Measurements from ENCODE around the gene JAML.

The JAML gene

DNA sequence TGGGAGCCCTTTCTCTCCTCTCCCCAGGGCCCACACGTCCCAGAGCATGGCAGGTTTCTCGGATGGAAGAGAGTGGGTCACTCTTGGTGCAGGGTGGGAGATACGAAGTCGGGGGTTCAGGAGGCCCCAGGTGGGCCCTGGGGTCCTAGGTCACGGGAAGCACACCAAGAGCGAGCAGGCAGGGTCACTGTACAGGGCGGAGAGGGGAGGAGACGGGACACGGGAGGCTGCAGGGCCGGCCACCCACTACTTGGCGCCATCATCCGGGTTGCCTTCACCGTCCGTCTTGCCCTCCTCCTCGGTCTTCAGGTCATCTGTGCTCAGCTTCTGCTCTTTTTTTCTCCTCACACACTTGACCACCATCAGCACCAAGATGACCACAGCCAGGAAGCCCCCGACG, 58.2 kb downstream of the JAML start:
- Histone ChIP-seq H3K36me3 (ENCODE audit: insufficient read depth, low read length) (no peaks in the 10 kb centered on the region), H3K9me3 (ENCODE audit: control insufficient read depth, insufficient read depth, low read length) (no peaks in the 10 kb centered on the region), H3K4me1 (ENCODE audit: insufficient read depth, low read length) (0 out of 2 replicates have a peak, but pooled peaks cover 10% of the 10 kb centered on the region), H3K9ac (ENCODE audit: low read depth, low read length) (no peak overlapping the region)

DNA sequence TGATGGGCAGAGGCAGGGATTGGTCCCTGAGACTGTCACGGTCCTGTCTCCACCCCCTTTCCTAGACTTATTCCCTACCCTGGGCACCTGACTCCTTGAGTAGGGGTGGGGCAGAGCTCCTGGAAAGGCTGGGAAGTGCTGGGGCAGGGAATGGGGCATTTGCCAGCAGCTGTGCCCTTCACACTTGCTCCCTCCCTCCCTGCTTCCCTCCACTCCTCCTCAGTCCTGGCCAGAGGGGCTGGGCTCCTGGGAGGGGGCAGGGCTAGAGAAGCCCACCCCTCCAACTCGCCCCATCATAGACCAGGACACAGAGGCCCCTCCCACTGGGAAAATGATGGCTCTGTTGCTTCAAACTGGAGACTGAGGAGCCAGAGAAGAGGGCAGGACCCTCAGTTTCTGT, 59.9 kb downstream of the JAML start:
- Histone ChIP-seq H3K9me3 (ENCODE audit: control insufficient read depth, insufficient read depth, low read length) (no peaks in the 10 kb centered on the region), H3K36me3 (ENCODE audit: insufficient read depth, low read length) (no peaks in the 10 kb centered on the region), H3K9ac (ENCODE audit: low read depth, low read length) (no peak overlapping the region), H3K4me1 (ENCODE audit: insufficient read depth, low read length) (peaks cover 8% of the 10 kb centered on the region; the same call in 1 of the 2 replicates)

DNA sequence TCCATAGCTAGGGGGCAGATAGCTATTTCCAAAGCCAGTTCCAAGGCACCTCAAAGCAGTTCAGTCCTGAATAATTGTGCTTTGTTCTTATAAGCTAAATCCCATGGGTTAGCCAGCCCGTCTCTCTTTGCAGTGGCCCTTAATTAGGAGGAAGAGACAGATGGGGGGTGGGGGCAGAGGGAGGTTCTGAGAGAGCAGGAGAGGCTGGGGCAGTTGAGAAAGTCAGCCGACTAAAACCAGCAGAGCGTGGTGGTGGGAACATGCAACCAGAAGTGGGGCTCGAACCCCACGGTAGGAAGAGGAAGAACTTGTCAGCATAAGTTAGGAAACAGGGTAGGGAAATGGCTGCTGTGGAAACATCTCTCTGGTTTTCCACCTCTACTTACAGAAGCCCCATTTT, 61.3 kb downstream of the JAML start:
- H3K4me1 ChIP-seq (ENCODE audit: insufficient read depth, low read length): peaks cover 8% of the 10 kb centered on the region; the same call in 1 of the 2 replicates
- H3K36me3 ChIP-seq (ENCODE audit: insufficient read depth, low read length): no peaks in the 10 kb centered on the region
- H3K9me3 ChIP-seq (ENCODE audit: control insufficient read depth, insufficient read depth, low read length): no peaks in the 10 kb centered on the region
- H3K9ac ChIP-seq (ENCODE audit: low read depth, low read length): no peak overlapping the region

DNA sequence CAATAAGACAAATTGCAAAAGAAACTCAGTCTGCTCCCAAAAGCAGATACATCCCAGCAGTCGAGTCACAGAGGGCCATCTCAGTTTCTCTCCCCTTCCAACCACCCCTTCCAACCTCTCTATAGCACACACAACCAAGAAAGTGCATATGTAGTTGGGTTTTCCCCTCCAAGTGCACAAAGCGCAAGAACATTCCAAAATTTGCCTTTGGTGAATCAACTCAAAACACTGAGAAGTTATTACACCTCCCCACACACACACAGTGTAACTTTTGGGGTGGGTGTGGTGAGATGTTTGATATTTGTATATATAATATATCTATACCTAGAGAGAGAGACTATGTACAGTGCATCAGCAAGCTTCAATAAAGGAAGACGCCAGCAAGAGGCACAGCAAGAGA, 62.0 kb downstream of the JAML start:
- Histone ChIP-seq H3K9me3 (ENCODE audit: control insufficient read depth, insufficient read depth, low read length) (no peaks in the 10 kb centered on the region), H3K4me1 (ENCODE audit: insufficient read depth, low read length) (peaks cover 12% of the 10 kb centered on the region; the same call in 1 of the 2 replicates), H3K36me3 (ENCODE audit: insufficient read depth, low read length) (no peaks in the 10 kb centered on the region), H3K9ac (ENCODE audit: low read depth, low read length) (no peak overlapping the region)

DNA sequence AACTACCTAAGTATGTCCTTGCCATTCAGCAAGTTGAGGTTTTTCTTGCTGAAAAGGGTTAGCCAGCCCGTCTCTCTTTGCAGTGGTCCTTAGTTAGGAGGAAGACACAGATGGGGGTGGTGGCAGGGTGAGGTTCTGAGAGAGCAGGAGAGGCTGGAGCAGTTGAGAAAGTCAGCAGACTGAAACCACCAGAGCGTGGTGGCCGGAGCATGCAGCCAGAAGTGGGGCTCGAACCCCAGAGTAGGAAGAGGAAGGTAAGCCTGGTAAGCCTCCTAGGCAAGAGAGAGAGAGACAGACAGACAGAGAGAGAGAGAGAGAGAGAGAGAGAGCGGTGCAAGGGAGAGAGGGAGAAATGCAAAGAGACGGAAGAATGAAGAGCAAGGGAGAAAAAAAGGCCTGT, 63.0 kb downstream of the JAML start:
- H3K9ac ChIP-seq (ENCODE audit: low read depth, low read length): no peak overlapping the region
- no peaks in the 10 kb centered on the region for H3K36me3 ChIP-seq (ENCODE audit: insufficient read depth, low read length)
- peaks cover 14% of the 10 kb centered on the region; the same call in 1 of the 2 replicates for H3K4me1 ChIP-seq (ENCODE audit: insufficient read depth, low read length)
- no peaks in the 10 kb centered on the region for H3K9me3 ChIP-seq (ENCODE audit: control insufficient read depth, insufficient read depth, low read length)

DNA sequence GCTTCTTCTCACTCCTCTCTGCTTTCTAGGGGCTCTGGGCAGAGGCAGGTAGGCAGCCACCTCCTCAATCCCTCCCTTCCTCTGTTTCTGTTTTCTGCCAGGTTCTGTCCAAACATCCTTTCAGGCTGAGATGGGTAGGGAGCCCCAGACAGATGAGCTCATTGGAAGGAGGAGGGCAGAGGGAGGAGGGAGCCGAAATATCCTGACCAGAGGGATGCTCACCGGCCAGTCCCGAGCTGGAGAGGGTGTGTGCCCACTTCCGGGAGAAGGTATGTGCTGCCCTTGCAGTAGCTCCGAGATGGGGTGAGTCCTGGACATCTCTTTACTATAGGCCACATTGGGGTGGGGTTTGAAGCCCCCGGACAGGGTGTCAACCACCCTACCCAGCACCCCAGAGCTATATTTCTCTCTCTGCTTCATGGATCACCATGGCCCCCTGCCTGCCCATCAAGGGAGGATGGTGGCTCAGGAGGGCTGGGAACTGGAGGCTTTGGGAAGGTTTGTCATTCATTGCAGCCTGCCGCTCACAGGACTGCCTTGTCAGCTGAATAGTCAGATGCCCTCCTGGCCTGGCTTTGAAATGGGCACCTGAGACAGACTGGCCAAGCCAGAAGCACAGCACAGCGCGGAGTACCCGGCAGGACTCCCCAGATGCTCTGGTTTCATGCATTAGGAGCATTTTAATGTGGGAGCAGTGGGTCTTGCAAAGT, 67.5 kb downstream of the JAML start:
- no peaks in the 10 kb centered on the region for H3K9me3 ChIP-seq (ENCODE audit: control insufficient read depth, insufficient read depth, low read length)
- H3K36me3 ChIP-seq (ENCODE audit: insufficient read depth, low read length): no peaks in the 10 kb centered on the region
- peak overlapping the region; percentile 45; the same call in 1 of the 2 replicates for H3K9ac ChIP-seq (ENCODE audit: low read depth, low read length)
- H3K4me1 ChIP-seq (ENCODE audit: insufficient read depth, low read length): peaks cover 33% of the 10 kb centered on the region

DNA sequence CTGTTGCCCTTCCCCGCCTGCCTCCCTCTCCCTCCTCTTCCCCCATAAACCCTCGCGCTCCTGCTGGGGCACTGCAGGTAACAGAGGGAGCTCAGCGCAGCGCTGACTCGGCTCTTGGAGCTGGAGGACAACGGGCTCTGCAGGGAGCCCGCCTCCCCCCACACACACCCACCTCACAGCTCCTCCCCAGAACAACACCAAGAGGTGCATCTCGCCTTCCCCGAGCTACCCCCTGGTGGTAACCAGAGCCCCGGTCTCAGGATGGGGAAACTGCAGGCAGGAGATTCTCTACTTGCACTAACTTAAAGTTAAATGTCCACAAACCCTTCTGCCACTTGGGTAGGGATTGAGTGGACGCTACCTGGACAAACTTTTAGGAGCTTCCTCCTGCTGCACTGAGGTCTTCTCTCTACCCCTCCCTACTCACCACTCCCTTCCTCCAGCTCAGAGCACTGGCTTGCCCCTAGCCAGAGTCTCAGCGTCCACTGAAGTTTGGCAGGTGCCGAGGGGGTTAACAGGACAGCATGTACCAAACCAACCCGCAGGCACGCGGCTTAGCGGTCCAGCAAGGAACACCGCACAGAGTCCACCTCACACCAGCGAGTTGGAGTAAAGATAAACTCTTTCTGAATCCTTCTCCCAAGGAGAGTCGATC, 68.2 kb downstream of the JAML start:
- Histone ChIP-seq H3K36me3 (ENCODE audit: insufficient read depth, low read length) (no peaks in the 10 kb centered on the region), H3K9ac (ENCODE audit: low read depth, low read length) (peak overlapping the region; percentile 45; the same call in 1 of the 2 replicates), H3K4me1 (ENCODE audit: insufficient read depth, low read length) (peaks cover 33% of the 10 kb centered on the region), H3K9me3 (ENCODE audit: control insufficient read depth, insufficient read depth, low read length) (no peaks in the 10 kb centered on the region)

DNA sequence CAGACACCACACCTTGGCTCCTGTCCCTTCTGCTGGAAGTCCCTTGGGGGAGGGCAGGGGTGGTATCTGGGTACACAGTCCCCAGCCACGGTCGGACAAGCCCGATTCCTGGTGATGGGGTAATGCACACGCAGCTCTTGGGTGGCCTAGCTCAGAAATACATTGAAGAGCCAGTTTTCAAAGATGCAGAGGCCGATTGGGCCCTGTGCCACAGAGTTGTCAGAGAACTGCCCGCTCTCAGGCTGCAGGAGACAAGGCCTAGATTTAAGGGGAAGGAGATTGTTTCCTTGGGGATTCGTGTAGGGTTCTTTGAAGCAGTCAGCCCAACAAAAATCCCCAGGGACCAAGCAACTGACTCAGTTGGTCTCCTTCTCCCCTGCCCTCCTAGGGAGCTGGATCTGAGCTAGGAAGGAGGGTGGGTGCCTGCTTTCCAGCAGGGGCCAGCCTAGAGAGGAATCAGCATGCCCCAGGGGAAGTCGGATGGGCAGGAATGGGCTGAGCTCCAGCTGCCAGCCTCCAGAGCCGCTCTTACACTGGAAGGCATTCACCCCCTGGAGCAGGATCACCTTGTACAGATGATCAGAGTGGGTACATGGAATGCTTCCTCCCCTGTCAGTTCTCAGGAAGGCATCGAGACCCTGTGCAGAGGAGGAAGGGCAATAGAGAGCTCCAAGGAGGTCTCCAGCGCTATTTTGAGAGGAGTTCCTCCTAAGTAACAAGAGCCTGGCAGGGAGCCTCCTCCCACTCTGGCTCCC, 68.9 kb downstream of the JAML start:
- H3K4me1 ChIP-seq (ENCODE audit: insufficient read depth, low read length): peaks cover 33% of the 10 kb centered on the region

DNA sequence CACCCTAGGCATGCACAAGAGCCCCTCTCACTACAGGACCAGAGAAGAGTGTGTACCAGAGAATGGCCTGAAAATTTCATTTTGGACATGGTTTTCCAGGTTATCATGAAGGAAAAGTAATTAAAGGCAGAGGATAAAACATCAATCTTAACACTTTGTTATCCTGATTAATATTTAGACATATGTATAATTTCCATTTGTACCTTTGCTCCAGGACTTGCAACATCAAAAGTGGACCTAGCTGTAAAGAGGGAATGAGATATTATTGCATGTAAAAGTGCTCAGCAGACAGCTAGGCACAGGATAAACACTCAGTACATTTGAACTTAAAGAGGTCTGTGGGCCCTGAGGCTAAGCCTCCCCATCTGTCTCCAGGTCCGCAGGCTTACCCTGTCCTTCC, 70.2 kb downstream of the JAML start:
- no peak overlapping the region for H3K9ac ChIP-seq (ENCODE audit: low read depth, low read length)
- no peaks in the 10 kb centered on the region for H3K36me3 ChIP-seq (ENCODE audit: insufficient read depth, low read length)
- no peaks in the 10 kb centered on the region for H3K9me3 ChIP-seq (ENCODE audit: control insufficient read depth, insufficient read depth, low read length)
- H3K4me1 ChIP-seq (ENCODE audit: insufficient read depth, low read length): peaks cover 28% of the 10 kb centered on the region

More for the DNA sequence above, 68.9 kb downstream of the JAML start:
- H3K9me3 ChIP-seq (ENCODE audit: control insufficient read depth, insufficient read depth, low read length): no peaks in the 10 kb centered on the region
- no peaks in the 10 kb centered on the region for H3K36me3 ChIP-seq (ENCODE audit: insufficient read depth, low read length)
- peak overlapping the region; percentile 45; the same call in 1 of the 2 replicates for H3K9ac ChIP-seq (ENCODE audit: low read depth, low read length)

DNA sequence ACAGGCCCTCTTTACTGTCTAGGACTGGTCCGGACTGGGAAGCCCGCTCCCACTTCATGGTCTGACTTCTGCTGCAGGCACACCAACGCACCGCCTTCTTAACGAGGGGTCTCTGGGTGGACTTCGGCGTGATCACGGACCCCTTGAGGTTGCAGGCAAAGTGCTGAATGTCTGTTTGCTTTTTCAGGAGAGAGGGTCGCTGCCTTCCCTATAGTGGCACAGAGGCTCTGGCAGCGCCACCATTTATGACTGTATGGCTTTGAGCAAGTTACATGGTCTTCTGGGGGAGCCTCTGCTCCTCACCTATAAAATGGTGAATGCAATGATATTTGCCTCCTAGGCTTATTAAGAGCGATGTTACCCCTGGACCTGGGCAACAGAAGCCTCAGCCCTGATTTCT, 70.8 kb downstream of the JAML start:
- H3K9ac ChIP-seq (ENCODE audit: low read depth, low read length): no peak overlapping the region
- peaks cover 28% of the 10 kb centered on the region for H3K4me1 ChIP-seq (ENCODE audit: insufficient read depth, low read length)
- no peaks in the 10 kb centered on the region for H3K36me3 ChIP-seq (ENCODE audit: insufficient read depth, low read length)

DNA sequence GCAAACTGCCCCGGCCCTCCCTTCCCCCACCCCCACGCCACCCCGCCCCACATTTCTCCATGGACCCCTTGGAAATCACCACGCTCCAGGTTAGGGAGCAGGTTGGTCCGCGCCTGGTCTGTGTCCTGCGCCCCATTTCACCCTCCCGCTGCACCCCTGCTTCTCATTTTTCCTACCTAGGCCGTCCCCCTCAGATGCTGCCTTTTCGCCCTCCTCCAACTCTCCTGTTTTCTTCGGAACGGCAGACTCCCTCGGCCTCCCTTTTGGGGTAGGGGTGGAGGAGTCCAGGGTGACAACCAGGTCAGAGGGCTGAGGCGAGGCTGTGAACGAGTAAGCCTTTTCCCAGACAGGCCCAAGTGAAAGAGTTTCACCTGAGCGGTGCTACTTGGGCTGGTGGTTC, 71.3 kb downstream of the JAML start:
- Histone ChIP-seq H3K36me3 (ENCODE audit: insufficient read depth, low read length) (no peaks in the 10 kb centered on the region), H3K9me3 (ENCODE audit: control insufficient read depth, insufficient read depth, low read length) (no peaks in the 10 kb centered on the region), H3K4me1 (ENCODE audit: insufficient read depth, low read length) (peaks cover 28% of the 10 kb centered on the region), H3K9ac (ENCODE audit: low read depth, low read length) (no peak overlapping the region)

More for the DNA sequence above, 70.8 kb downstream of the JAML start:
- H3K9me3 ChIP-seq (ENCODE audit: control insufficient read depth, insufficient read depth, low read length): no peaks in the 10 kb centered on the region

DNA sequence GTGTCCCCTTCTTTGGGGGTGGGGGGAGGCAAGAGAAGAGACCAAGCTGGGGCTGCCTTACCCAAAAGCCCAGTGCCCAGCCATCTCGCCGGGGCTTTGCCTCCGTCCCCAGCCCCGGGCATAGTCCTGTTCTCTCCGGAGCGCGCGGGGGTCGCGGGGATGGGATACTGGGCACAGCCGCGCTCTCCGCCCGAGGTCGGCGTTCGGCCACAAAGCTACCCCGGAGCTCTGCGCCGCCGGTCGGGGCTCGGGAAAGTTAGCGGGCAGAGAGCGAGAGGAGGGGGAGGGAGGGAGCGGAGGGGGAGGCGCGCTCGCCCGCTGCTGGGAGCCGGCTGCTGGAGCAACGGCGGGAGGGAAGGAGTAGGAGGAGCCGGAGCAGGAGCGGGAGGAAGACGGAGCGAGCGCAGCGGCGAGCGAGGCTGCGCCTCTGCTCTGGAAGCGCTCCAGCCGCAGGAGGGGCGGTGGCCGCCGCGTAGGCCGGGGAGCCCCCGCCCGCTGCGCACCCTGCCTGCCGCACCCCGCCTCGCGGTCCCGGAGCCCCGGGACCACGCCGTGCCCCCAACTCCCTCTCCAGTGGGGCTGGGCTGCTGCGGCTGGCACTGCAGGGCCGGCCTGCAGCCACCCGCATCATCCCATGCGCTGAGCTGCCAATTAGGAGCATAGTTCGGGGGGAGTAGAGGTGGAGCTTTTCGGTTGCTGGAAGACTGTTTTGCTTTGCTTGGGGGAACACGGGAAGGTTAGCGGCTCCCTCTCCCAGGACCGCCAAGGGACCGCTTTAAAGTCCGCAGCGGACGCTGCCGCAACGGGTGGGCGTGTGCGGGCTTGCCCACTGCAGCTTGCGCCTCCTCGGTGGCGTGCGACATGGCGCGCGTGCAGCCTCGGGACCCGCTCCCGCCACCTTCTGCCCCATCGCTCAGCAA, 72.0 kb downstream of the JAML start, which contains the start of gene SCN4B:
TSS of gene SCN4B (minus strand) at position 272 of the 920 bp plus-strand sequence. CDS start at position 122, 150 bp downstream.
- Histone ChIP-seq H3K9ac (ENCODE audit: low read depth, low read length) (peak within 1 kb of the TSS; percentile 65), H3K4me1 (ENCODE audit: insufficient read depth, low read length) (peaks cover 23% of the 10 kb centered on the region), H3K36me3 (ENCODE audit: insufficient read depth, low read length) (no peaks in the 10 kb centered on the region), H3K9me3 (ENCODE audit: control insufficient read depth, insufficient read depth, low read length) (no peaks in the 10 kb centered on the region)

DNA sequence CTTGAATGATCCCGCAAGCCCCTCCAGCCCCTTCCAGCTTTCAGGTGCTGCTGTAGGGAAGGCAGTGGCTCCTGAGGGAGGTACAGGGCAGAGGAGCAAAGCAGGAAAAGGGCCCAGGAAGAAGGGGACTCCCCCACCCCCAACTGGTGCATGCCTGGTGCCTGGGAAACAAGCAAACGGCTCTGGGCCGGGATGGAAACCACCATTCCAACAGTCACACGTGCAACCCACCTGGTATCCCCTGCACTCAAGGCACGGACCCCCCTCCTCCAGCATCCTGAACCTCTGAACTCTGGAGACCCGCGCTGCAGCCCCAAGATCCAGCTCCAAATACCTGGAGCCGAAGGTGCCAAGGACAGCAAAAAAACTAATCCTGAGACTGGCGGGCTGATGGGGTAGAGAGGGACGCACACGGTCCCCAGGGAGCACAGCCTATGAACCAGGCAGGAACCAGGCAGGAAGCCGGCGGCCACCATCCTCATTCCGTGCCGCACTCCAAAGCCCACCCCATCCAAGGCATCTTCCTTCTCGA, 72.7 kb downstream of the JAML start:
- peaks cover 27% of the 10 kb centered on the region for H3K4me1 ChIP-seq (ENCODE audit: insufficient read depth, low read length)
- H3K9me3 ChIP-seq (ENCODE audit: control insufficient read depth, insufficient read depth, low read length): no peaks in the 10 kb centered on the region
- H3K9ac ChIP-seq (ENCODE audit: low read depth, low read length): peak overlapping the region; percentile 65
- H3K36me3 ChIP-seq (ENCODE audit: insufficient read depth, low read length): no peaks in the 10 kb centered on the region
